Measurements from ENCODE around the gene TRIM24. TPM values are rescaled to one million over a fixed set of nuclear protein-coding genes. Genes with fewer than 3 reads are reported as not detected.
"Not testable (repeated sequence)": the region's sequence is repeated elsewhere in the genome, so short reads cannot be mapped to it uniquely, and the experiment has no call there.

TRIM24 gene
- polyA plus RNA-seq, 1 donor = 25.3 TPM

GRCh38 chr7:138493535-138493934 lies 33.5 kb downstream of the TRIM24 start:
- DNase-seq (ENCODE audit: low read depth) = no peak

GRCh38 chr7:138495485-138495884 lies 35.4 kb downstream of the TRIM24 start:
- DNase-seq (ENCODE audit: low read depth) = no peak

GRCh38 chr7:138499340-138499739 lies 39.3 kb downstream of the TRIM24 start:
- DNase-seq (ENCODE audit: low read depth) = no peak

- not testable (repeated sequence) for DNase-seq (ENCODE audit: low read depth)
Observed at GRCh38 chr7:138500303-138500702, 40.2 kb downstream of the TRIM24 start.

GRCh38 chr7:138500892-138501291 lies 40.8 kb downstream of the TRIM24 start:
- DNase-seq (ENCODE audit: low read depth) = no peak

- DNase-seq (ENCODE audit: low read depth) = no peak
Observed at GRCh38 chr7:138502023-138502767, 42.1 kb downstream of the TRIM24 start.

GRCh38 chr7:138505361-138505873 lies 45.4 kb downstream of the TRIM24 start:
- DNase-seq (ENCODE audit: low read depth) = no peak

GRCh38 chr7:138506764-138507163 lies 46.7 kb downstream of the TRIM24 start:
- no peak for DNase-seq (ENCODE audit: low read depth)

- no peak for DNase-seq (ENCODE audit: low read depth)
Observed at GRCh38 chr7:138510003-138510402, 49.9 kb downstream of the TRIM24 start.

GRCh38 chr7:138512092-138512858 lies 52.2 kb downstream of the TRIM24 start:
- no peak for DNase-seq (ENCODE audit: low read depth)

- DNase-seq (ENCODE audit: low read depth) = no peak
Observed at GRCh38 chr7:138512885-138513284, 52.8 kb downstream of the TRIM24 start.

GRCh38 chr7:138513344-138513871 lies 53.3 kb downstream of the TRIM24 start:
- no peak for DNase-seq (ENCODE audit: low read depth)

GRCh38 chr7:138514044-138514443 lies 54.0 kb downstream of the TRIM24 start:
- no peak for DNase-seq (ENCODE audit: low read depth)

GRCh38 chr7:138515001-138515528 lies 55.0 kb downstream of the TRIM24 start:
- DNase-seq (ENCODE audit: low read depth) = no peak

- DNase-seq (ENCODE audit: low read depth) = no peak
Observed at GRCh38 chr7:138519061-138519798, 59.2 kb downstream of the TRIM24 start.

GRCh38 chr7:138520742-138521141 lies 60.7 kb downstream of the TRIM24 start:
- DNase-seq (ENCODE audit: low read depth) = no peak

GRCh38 chr7:138521837-138522461 lies 61.9 kb downstream of the TRIM24 start:
- DNase-seq (ENCODE audit: low read depth) = no peak

- no peak for DNase-seq (ENCODE audit: low read depth)
Observed at GRCh38 chr7:138524259-138524658, 64.2 kb downstream of the TRIM24 start.

- no peak for DNase-seq (ENCODE audit: low read depth)
Observed at GRCh38 chr7:138525757-138526156, 65.7 kb downstream of the TRIM24 start.

GRCh38 chr7:138527746-138528223 lies 67.7 kb downstream of the TRIM24 start:
- DNase-seq (ENCODE audit: low read depth) = no peak

- DNase-seq (ENCODE audit: low read depth) = not testable (repeated sequence)
Observed at GRCh38 chr7:138536833-138537232, 76.8 kb downstream of the TRIM24 start.
